ENCODE results near the gene AEBP2. TPM values are rescaled to one million over a fixed set of nuclear protein-coding genes. Genes with fewer than 3 reads are reported as not detected.

AEBP2 gene
- total RNA-seq, 2 donors from 2014 or later, result 29.3 to 51.7 TPM

- no peak overlapping the region for H3K4me3 ChIP-seq
- H3K27ac ChIP-seq, result no peak overlapping the region
- H3K9me3 ChIP-seq, result no peaks in the 10 kb centered on the region
- DNase-seq (ENCODE audit: low spot score), result no peak
- WGBS, result 39% methylated on average over 2 of the region's 2 CpGs
- intact Hi-C loops (cut with DNase I), result no loop called here
- no peaks in the 10 kb centered on the region for H3K27me3 ChIP-seq (replicated peaks; ENCODE audit: insufficient read depth)
- no peaks in the 10 kb centered on the region for H3K36me3 ChIP-seq
- H3K4me1 ChIP-seq (replicated peaks), result no peaks in the 10 kb centered on the region
- TF ChIP-seq CTCF (IDR thresholded peaks at IDR 0.05), result no peak
- no peak for TF ChIP-seq POLR2AphosphoS5 (IDR thresholded peaks at IDR 0.05)
- TF ChIP-seq POLR2A (IDR thresholded peaks at IDR 0.05), result no peak
Measured at GRCh38 chr12:19498099-19498498, 58.8 kb downstream of the AEBP2 start.

GRCh38 chr12:19499030-19499429 is 59.7 kb downstream of the AEBP2 start:
- TF ChIP-seq POLR2AphosphoS5 (IDR thresholded peaks at IDR 0.05), result no peak
- no peak for TF ChIP-seq POLR2A (IDR thresholded peaks at IDR 0.05)
- TF ChIP-seq CTCF (IDR thresholded peaks at IDR 0.05), result no peak
- intact Hi-C loops (cut with DNase I), result no loop called here
- Histone ChIP-seq H3K4me3 (no peak overlapping the region), H3K27me3 (replicated peaks; ENCODE audit: insufficient read depth) (no peaks in the 10 kb centered on the region), H3K36me3 (no peaks in the 10 kb centered on the region), H3K27ac (no peak overlapping the region), H3K9me3 (no peaks in the 10 kb centered on the region), H3K4me1 (replicated peaks) (no peaks in the 10 kb centered on the region)
- DNase-seq (ENCODE audit: low spot score), result no peak
- 74% methylated on average over 4 of the region's 4 CpGs for WGBS

- Histone ChIP-seq H3K9me3 (no peaks in the 10 kb centered on the region), H3K4me3 (no peak overlapping the region), H3K27me3 (replicated peaks; ENCODE audit: insufficient read depth) (no peaks in the 10 kb centered on the region), H3K27ac (no peak overlapping the region), H3K4me1 (replicated peaks) (no peaks in the 10 kb centered on the region), H3K36me3 (no peaks in the 10 kb centered on the region)
- intact Hi-C loops (cut with DNase I), result no loop called here
- no peak for TF ChIP-seq CTCF (IDR thresholded peaks at IDR 0.05)
- TF ChIP-seq POLR2A (IDR thresholded peaks at IDR 0.05), result no peak
- DNase-seq (ENCODE audit: low spot score), result no peak
Measured at GRCh38 chr12:19506497-19506896, 67.2 kb downstream of the AEBP2 start.

GRCh38 chr12:19507823-19508222 is 68.5 kb downstream of the AEBP2 start:
- DNase-seq (ENCODE audit: low spot score), result no peak
- H3K4me3 ChIP-seq, result no peak overlapping the region
- no peak for TF ChIP-seq POLR2A (IDR thresholded peaks at IDR 0.05)
- TF ChIP-seq CTCF (IDR thresholded peaks at IDR 0.05), result peak in 2 of 4 experiments; percentile 20 to 29

GRCh38 chr12:19510461-19510860 is 71.2 kb downstream of the AEBP2 start:
- DNase-seq (ENCODE audit: low spot score), result no peak
- H3K4me3 ChIP-seq, result no peak overlapping the region
- H3K27me3 ChIP-seq (replicated peaks; ENCODE audit: insufficient read depth), result no peaks in the 10 kb centered on the region
- intact Hi-C loops (cut with DNase I), result loop anchor here (5.0 kb wide), 1 partner anchor 137 kb away; no protein-coding TSS in a partner anchor
- H3K27ac ChIP-seq, result no peak overlapping the region
- no peaks in the 10 kb centered on the region for H3K4me1 ChIP-seq (replicated peaks)
- no peaks in the 10 kb centered on the region for H3K36me3 ChIP-seq
- TF ChIP-seq CTCF (IDR thresholded peaks at IDR 0.05), result no peak
- TF ChIP-seq POLR2A (IDR thresholded peaks at IDR 0.05), result no peak
- TF ChIP-seq POLR2AphosphoS5 (IDR thresholded peaks at IDR 0.05), result no peak
- no peaks in the 10 kb centered on the region for H3K9me3 ChIP-seq
- WGBS, result 92% methylated on average over 4 of the region's 4 CpGs

More at GRCh38 chr12:19507823-19508222, 68.5 kb downstream of the AEBP2 start:
- no peak overlapping the region for H3K27ac ChIP-seq
- H3K27me3 ChIP-seq (replicated peaks; ENCODE audit: insufficient read depth), result no peaks in the 10 kb centered on the region
- intact Hi-C loops (cut with DNase I), result no loop called here
- no peaks in the 10 kb centered on the region for H3K36me3 ChIP-seq
- 36% methylated on average over 1 of the region's 1 CpG for WGBS
- no peaks in the 10 kb centered on the region for H3K9me3 ChIP-seq
- H3K4me1 ChIP-seq (replicated peaks), result no peaks in the 10 kb centered on the region
